GM21390 (cell line): Measurements from ENCODE around the gene PRKCB.
"Not testable (repeated sequence)": the region's sequence is repeated elsewhere in the genome, so short reads cannot be mapped to it uniquely, and the experiment has no call there.

Experiments
- ATAC-seq: cut with Tn5 transposase; IDR thresholded peaks from one replicate; pipeline ENCODE4 v1.9.1; 2021; ENCODE audit not compliant: unreplicated experiment

PRKCB gene

DNA sequence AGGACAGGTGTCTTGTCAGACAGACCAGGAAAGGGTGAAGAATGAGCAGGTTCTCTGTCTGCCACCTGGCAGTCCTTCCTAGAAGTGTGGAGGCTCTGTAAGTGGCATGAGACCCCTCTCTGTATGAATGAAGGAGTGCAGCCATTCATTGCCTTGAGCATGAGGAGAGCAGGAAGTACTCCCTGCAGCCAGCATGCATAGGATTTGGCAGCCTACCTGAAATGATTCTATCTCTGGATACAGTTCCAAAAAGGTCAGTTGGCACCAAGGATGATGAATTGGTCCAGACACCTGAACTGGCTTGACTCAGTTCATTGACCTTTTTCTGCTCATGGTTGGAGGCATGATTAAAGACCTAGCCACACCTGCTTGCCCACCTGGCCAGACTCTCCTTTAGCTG lies 163.0 kb downstream of the PRKCB start:
- ATAC-seq = no peak

GRCh38 chr16:23999663-24000062 lies 163.9 kb downstream of the PRKCB start:
- peak; percentile 49 for ATAC-seq

DNA sequence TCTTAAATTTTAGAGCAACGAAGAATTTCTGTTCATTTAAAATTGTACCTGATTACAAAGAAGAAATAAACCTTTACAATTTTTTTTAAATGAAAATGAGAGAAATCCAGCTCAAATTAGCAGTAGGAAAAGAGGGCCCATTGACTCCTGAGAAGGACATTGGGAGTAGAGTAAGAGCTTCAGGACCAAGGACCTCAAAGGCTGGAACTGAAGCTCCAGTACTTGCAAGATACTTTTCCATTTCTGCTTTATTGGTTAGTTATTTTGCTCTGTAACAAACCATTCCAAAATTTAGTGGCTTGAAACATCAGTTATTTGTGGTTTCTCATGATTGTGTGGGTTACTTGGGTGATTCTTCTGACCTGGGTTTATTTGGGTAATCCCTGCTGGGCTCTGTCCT lies 165.9 kb downstream of the PRKCB start:
- ATAC-seq = no peak

GRCh38 chr16:24002619-24003018 lies 166.8 kb downstream of the PRKCB start:
- no peak for ATAC-seq

DNA sequence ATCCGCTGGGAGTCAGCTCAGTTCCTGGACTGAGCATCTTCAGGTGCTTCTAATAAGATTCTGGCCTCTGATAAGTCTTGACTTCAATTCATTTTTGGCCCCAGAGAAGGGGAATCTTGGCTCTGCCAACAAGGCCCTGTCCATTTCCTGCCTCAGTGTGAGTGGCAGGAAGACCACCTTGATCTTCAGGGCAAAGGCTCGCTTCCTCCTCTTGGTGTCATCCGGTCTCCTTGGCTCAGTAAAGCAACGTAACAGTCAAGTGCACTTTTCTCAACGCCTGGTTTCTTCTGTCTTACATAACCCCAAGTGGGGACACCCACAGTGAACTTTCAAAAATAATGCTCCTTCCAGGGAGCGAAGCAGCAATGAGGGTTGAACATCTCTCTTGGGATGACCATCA lies 169.8 kb downstream of the PRKCB start:
- no peak for ATAC-seq

- no peak for ATAC-seq
These were observed 171.6 kb downstream of the PRKCB start for GRCh38 chr16:24007391-24007790.

DNA sequence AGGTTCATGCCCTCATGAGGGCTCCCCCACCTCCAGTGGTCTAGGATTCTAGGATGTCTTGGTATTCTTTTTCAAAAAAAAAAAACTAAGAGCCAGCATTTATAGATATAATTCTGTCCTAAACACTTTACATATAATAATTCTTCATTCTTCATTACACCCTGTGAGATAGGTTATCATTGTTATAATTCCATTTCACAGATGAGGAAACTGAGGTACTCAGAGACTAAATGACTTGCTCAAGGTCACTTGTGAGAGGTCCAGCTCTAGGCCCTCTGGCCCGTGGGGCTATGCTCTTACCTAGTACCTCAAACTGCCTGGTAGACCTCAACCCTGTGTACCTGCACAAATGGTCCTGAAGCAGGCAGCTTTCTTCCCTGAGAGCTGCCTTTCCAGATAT lies 172.2 kb downstream of the PRKCB start:
- ATAC-seq = no peak

- ATAC-seq = no peak
These were observed 173.3 kb downstream of the PRKCB start for GRCh38 chr16:24009098-24009497.

- no peak for ATAC-seq
These were observed 174.2 kb downstream of the PRKCB start for GRCh38 chr16:24009955-24010354.

- ATAC-seq = no peak
These were observed 174.8 kb downstream of the PRKCB start for GRCh38 chr16:24010440-24011089.

GRCh38 chr16:24011237-24011636 lies 175.5 kb downstream of the PRKCB start:
- no peak for ATAC-seq

- no peak for ATAC-seq
These were observed 177.4 kb downstream of the PRKCB start for GRCh38 chr16:24013054-24013636.

GRCh38 chr16:24013864-24014645 lies 178.3 kb downstream of the PRKCB start:
- peak; percentile 93 for ATAC-seq

DNA sequence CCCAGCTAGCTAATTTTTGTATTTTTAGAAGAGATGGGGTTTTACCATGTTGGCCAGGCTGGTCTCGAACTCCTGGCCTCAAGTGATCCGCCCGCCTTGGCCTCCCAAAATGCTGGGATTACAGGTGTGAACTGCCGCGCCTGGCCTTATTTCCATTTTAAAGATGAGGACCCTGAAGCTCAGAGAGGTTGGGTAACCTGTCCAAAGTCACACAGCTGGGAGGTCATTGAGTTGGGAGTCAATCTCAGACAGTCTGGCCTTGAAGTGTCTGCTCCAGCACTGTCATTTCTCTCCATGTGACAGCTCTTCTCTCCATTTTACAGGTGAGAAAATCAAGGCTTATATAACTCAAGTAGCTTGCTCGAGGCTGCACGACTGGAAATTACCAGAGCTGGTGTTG lies 179.2 kb downstream of the PRKCB start:
- not testable (repeated sequence) for ATAC-seq

- no peak for ATAC-seq
These were observed 180.1 kb downstream of the PRKCB start for GRCh38 chr16:24015923-24016322.

DNA sequence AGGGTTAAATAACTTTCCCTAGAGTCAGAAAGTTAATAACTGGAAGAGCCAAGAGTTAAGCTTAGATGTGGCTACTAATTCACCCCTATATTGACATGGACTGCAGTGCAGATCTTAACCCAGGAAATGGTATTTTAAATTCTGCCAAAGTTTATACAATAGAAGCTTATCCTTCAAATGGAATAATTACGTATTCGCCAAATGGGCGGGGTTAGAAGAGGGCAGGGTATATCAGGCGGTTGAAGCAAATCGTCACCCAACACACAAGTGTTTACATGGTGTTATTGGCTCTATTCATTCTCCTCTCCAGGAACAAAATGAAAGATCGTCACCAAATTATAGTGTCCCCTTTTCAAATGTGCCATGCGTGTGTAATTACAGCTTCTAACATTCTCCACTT lies 182.7 kb downstream of the PRKCB start:
- ATAC-seq = no peak

GRCh38 chr16:24022797-24023196 lies 187.0 kb downstream of the PRKCB start:
- ATAC-seq = no peak

GRCh38 chr16:24023621-24024020 lies 187.8 kb downstream of the PRKCB start:
- no peak for ATAC-seq

DNA sequence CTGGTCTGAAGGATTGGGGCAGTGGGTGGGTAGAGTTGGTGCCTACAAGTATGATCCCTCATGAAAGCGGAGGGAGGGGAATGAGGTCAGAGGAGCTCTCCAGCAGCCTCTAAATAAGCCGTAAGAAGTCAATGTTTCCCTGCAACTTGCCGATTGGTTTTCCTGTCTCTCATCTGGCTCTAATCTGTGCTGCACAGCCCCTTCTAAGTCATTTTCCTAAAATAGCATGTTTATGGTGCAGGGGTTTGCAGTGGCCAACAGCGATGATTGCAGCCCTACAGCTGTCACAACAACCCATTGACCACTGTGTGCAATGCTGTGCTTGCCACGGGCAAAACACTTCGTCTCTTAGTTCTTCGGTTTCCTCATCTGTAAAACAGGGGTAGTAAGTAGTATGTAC lies 189.2 kb downstream of the PRKCB start:
- no peak for ATAC-seq

GRCh38 chr16:24027466-24027865 lies 191.7 kb downstream of the PRKCB start:
- ATAC-seq = no peak

- not testable (repeated sequence) for ATAC-seq
These were observed 194.1 kb downstream of the PRKCB start for GRCh38 chr16:24029841-24030240.

GRCh38 chr16:24035127-24035842 lies 199.5 kb downstream of the PRKCB start:
- no peak for ATAC-seq
